Bone marrow (tissue), 2 donors: ENCODE data around the gene KCNIP1.

Source experiments
- DNase-seq, 2 donors: peaks; one replicate each; lab custom pipeline; 2025; lab: John Stamatoyannopoulos, UW

The KCNIP1 gene

GRCh38 chr5:170597109-170597751, 93.4 kb downstream of the KCNIP1 start:
- peak in 1 of 2 donors; percentile 70 for DNase-seq

GRCh38 chr5:170597872-170598271, 94.1 kb downstream of the KCNIP1 start:
- no peak for DNase-seq

GRCh38 chr5:170599756-170600155, 95.9 kb downstream of the KCNIP1 start:
- no peak for DNase-seq

DNA sequence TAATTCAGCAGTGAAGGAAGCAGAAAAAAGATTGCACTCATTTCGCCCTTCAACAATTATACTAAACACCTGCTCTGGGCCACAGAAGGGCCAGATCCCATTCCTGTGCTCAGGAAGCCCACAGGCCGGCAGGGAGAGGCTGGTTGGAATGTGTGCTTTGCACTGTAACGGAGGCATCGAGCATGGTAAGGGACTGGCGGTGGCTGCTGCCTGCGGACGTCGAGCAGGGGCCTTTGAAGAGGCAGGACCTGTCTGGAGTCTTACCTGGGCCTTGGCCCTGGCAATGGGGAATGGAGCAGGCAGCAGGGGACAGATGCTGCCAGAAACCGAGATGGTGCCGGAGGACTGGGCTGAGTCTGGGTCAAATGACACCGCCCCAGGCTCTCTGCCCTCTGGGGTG, 97.8 kb downstream of the KCNIP1 start:
- DNase-seq: no peak

DNA sequence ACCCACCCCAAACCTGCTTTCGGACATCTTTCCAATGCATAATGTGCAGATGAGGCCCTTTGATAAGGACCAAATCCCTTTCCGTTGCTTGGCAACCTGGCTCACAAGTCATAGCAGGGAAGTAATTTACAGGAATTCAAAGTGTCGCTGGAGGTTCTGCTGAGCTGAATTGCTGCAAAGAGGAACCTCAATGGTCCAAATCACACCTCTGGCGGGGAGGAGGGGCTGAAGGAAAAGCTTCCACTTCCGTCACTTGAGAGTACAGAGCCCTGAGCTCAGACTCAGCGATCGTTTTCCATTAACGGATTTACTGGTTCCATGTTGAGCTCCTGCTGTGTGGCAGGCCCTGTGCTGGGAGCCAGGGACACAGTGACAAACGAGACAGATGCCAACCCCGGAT, 99.3 kb downstream of the KCNIP1 start:
- no peak for DNase-seq

- DNase-seq: peak; percentile 12 to 56
These were observed 100.1 kb downstream of the KCNIP1 start for GRCh38 chr5:170603578-170604565.

- no peak for DNase-seq
These were observed 103.1 kb downstream of the KCNIP1 start for GRCh38 chr5:170606941-170607340.

DNA sequence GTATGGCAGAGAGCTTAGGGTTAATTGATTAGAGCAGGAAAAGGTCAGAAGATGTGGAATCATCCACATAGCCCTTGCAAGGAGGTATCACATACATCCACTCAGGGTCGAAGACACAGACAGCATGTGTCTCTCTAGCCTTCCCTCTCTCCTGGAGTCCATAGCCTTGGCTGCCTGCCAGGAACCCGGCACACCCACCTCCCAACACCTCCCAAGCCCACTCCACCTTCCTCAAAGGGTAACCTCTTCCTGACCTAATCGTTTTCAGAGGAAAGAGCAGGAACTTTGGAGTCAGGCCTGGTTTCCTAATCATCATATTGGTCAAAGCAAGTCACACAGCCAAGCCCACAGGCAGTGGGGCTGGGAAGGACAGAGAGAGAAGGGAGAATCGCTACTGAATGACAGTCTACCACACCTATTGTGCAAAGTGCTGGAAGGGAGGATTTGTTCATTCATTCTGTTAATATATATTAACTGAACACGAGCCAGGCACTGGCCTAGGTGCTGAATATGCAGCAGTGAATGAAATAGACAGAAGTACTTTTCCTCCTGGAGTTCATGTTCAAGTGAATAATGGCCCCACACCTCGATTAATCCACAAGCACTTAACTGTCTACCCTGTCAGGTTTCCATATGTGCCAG, 107.8 kb downstream of the KCNIP1 start:
- no peak for DNase-seq

GRCh38 chr5:170612256-170612678, 108.4 kb downstream of the KCNIP1 start:
- no peak for DNase-seq

- no peak for DNase-seq
These were observed 110.3 kb downstream of the KCNIP1 start for GRCh38 chr5:170614065-170614490.

GRCh38 chr5:170614720-170615119, 110.9 kb downstream of the KCNIP1 start:
- no peak for DNase-seq

DNA sequence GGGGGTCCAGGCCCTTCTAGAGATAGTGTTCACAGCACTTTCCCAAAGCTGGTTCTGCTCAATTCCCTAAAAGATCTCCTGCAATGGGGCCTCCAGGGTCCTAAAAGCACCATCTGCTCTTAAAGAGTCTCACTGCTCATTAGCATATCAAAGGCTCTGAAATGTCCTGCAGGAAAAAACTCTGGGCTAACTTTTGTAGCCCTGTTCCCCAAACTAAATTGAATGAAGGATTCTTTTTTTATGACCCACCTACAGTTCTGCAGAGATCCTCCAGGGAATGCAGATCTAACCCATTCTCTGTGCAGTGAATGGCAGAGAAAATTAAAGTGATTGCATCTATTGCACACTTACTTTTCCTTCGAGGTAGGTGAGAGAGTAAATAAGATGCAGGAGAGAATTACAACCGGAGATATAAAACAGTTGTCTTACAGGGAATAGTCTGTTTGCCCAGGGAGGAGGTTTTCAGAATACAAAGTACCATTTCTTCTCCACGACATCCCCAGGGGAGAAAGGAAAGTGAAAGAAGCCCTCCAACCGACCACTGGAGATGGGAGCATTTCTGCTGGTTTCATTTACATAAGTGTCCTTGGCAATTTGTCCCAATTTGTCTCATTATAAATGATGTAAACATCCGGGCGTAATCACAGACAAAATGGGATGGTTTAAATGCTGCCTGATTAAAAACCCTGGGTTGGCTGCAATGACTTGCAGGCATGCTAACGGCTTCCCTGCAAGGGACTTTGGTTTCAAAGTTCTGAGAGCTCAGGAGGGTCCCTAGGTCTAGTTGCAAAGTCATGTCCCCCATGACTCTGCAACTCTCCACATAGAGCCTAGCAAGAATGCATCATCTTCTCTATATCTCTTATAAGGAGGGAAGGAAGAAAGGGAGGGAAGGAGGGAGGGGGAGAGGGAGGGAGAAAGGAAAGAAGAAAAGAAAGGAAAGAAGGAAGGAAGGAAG, 114.0 kb downstream of the KCNIP1 start:
- peak in 1 of 2 donors; percentile 20 for DNase-seq

DNA sequence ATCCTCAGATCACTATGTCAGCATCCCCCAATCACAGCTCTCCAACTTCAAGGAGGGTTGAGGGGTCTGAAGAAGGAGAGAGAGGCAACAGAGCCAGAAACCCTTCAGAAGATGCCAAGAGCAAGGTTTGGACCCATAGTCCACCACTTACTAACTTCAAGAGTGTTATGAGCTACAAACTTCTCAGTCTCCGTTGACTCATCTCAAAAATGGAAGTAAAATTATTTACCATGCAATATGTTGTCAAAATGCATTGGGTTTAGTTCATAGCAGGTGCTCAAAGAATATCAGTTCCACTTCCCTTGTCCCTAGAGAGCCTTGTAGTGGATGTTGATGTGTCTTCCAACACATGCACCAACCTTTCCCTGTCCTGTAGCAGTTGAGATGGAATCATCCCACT, 116.0 kb downstream of the KCNIP1 start:
- no peak for DNase-seq

DNA sequence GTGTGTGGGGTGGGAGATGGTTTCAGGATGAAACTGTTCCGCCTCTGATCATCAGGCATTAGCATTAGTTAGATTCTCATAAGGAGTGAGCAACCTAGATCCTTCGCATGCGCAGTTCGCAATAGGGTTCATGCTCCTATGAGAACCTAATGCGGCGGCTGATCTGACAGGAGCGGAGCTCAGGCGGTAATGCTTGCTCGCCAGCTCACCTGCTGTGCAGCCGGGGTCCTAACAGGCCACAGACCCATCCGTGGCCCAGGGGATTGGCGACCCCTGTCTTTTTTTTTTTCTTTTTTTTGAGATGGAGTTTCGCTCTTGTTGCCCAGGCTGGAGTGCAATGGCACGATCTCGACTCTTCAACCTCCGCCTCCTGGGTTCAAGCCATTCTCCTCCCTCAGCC, 119.1 kb downstream of the KCNIP1 start:
- DNase-seq: no peak

DNA sequence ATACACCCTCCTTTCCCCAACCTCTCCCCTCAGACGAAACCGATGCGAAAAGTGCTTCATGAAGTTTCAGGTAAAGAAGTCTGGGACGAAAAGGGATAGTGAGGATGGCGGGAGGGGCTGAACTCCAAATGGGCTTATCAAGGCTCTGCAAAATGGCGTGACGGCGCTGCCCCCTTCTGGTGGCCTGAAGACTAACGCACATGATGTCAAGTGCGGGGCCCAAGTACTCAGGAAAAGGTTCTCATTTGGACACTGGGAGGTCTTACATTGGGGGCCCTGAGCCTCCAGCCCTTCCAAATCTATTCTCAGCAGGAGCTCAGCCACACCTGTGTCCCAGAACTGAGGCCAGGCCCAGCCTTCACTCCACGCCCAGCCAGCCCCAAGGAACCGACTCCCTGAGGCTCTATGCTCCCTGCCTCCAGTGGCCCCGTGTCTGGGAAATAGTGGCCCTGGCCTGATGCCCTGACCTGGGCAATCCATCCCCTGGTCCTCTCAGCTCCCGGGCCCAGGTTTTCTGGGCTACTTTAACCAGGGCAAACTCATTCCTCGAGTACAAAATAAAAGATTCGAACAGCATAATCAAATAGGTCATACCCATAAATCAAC, 119.9 kb downstream of the KCNIP1 start:
- no peak for DNase-seq

DNA sequence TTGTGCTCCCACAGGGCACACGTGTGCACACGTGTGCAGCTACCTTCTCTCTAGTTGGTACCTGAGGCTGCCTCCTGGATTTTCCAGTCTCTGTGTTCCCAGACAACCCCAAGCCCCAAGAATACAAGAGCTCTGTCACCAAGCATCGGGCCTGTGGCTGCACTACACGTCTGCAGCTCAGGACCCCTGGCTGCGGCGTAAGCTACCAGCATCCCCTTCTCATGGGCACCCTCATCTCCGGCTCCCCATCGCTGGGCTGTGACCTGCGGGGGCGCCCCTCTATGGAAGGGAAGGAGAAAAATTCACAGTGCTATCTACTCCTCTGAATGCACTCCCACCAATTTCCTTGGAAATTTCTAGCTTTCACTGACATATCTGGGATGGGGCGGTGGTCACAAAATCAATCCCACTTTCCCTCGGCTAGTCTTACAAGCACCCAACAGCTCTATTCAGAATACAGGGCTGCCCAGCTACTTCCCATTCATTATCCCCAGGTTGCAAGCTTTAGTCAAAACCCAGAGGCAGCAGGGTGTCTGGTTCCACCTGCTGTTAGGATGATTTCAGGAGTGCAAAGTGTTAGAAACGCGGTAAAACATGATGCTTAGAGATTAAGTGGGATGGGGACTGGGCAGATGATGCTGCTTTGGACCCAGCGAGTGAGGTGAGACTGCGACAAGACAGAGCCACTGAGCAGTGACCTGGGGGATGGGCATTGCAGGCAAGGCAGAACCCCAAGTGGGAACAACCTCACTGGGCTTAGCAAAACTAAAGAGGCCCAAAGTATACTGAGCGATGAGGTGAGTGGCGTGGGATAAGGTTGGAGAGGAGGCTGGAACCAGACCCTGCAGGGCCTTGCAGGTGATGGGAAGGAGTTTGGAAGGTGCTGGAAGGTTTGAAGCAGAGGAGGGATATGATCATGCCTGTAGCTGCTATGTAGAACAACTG, 121.7 kb downstream of the KCNIP1 start:
- no peak for DNase-seq

- no peak for DNase-seq
These were observed 122.8 kb downstream of the KCNIP1 start for GRCh38 chr5:170626507-170627150.

DNA sequence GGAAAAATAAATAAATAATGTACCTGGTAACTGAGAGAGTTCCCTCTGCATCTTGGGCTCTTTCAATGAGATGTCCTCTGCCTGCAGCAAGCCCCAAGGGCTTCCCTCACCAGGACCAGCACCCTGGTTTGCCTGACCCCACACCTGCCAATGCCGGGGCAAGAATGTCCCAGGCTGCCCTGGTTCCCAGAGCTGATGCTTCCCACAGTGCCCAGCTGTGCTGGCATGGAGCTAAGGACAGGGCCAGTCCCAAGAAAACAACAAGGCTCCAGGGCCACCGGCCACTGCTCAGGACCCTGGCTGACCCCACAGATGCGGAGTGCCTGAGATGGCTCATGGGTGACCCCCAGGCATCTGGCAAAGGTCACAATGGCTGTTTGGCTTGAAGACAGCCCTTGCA, 123.5 kb downstream of the KCNIP1 start:
- DNase-seq: no peak

GRCh38 chr5:170628028-170628427, 124.2 kb downstream of the KCNIP1 start:
- DNase-seq: no peak
